GM12891 (cell line): ENCODE measurements around the gene DUSP18.

Source experiments
- DNase-seq: peaks from one replicate; pipeline ENCODE4 v3.0.0; 2011; ENCODE audit warnings: low spot score; ENCODE audit not compliant: insufficient read length
- FAIRE-seq: peaks from 2 replicates; lab custom pipeline; 2011; peaks lifted over from hg19 to GRCh38; lab: Jason Lieb, UNC
- PAX5 ChIP-seq: IDR thresholded peaks from 2 replicates; pipeline ENCODE4 v1.6.1; 2011; ENCODE audit warnings: low read length, moderate library complexity, mild to moderate bottlenecking; ENCODE audit not compliant: insufficient read depth, severe bottlenecking
- POLR2A ChIP-seq: IDR thresholded peaks from 2 replicates; pipeline ENCODE4 v1.6.1; 2011; ENCODE audit warnings: low read depth, low read length, control low read depth
- POLR2AphosphoS5 ChIP-seq: IDR thresholded peaks from 2 replicates; pipeline ENCODE4 v1.6.1; 2011; ENCODE audit warnings: low read depth, low read length, control low read depth
- POU2F2 ChIP-seq: IDR thresholded peaks from 2 replicates; pipeline ENCODE4 v1.6.1; 2011; ENCODE audit warnings: low read depth, mild to moderate bottlenecking, control low read depth, low read length, moderate library complexity
- SPI1 ChIP-seq: IDR thresholded peaks from 2 replicates; pipeline ENCODE4 v1.6.1; 2011; ENCODE audit warnings: low read depth, low read length, control low read depth
- TAF1 ChIP-seq: IDR thresholded peaks from 2 replicates; pipeline ENCODE4 v1.6.1; 2011; ENCODE audit warnings: low read depth, low read length, control low read depth

DUSP18 gene

DNA sequence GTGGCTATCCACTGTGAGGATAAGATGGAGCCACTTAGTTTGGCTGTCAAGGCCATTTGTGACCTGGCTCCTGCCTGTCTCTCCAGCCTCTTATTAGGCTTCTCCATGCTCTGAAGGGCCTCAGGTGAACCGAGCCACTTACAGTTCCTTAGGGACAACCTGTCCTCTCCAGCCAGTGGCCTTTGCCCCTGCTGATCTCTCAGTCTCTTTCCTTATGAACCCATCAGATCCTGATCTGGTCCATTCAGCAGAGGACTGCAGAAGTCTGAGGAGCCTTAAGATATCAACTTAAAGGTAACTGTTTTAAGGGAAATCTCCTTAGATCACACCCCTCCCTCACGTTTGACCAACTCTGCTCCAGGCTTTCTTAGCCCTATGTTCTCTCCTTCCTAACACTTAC is 2.4 kb downstream of the DUSP18 start:
- no peak for FAIRE-seq
- TF ChIP-seq PAX5, result no peak
- no peak for TF ChIP-seq TAF1
- TF ChIP-seq POLR2AphosphoS5, result no peak
- TF ChIP-seq POLR2A, result no peak
- no peak for TF ChIP-seq POU2F2
- TF ChIP-seq SPI1, result no peak
- DNase-seq, result no peak

DNA sequence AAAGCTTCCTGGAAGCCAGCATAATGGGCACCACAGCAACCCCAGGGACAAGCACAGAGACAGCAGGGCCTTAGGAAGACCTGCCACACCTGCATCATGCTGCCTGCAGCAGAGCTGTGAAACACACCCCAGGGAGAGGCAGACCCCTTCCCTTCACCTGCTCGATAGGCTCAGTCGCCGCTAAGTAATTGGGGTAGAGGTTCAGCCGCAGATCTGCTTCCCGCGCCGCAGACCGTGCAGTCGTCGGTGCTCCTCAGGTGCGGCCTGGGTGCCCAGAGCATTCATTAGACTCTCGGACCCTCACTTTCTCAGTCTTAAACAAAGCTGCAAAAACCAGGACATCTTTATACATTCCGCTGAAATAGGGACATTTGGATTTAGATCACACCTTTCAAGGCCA is 2.9 kb downstream of the DUSP18 start:
- no peak for FAIRE-seq

DNA sequence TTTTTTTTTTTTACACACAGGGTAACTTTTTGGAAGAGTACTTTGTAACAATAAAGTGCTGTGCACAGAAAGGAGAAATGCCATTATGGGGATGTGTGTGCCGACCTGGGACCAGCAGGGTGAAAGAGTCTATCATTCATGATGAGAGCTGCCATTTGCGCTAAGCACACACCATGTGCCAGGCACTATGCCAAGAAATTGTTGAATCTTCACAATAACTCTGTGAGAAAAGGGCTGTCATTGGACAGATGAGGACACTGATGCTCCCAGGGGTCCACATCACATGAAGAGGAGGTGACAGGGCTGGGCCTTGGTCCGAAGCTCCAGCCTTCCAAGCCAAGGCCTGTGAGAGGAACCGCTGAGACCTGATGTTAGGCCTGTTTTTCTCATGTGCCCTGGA is 5.6 kb downstream of the DUSP18 start:
- FAIRE-seq (no peak), DNase-seq (no peak)
- no peak for TF ChIP-seq SPI1
- TF ChIP-seq POLR2AphosphoS5, result no peak
- TF ChIP-seq POU2F2, result no peak
- no peak for TF ChIP-seq PAX5
- no peak for TF ChIP-seq POLR2A
- TF ChIP-seq TAF1, result no peak

More for the DNA sequence above, 2.9 kb downstream of the DUSP18 start:
- no peak for TF ChIP-seq TAF1
- TF ChIP-seq POU2F2, result no peak
- no peak for TF ChIP-seq POLR2A
- TF ChIP-seq SPI1, result no peak
- no peak for TF ChIP-seq PAX5
- no peak for TF ChIP-seq POLR2AphosphoS5
- no peak for DNase-seq

DNA sequence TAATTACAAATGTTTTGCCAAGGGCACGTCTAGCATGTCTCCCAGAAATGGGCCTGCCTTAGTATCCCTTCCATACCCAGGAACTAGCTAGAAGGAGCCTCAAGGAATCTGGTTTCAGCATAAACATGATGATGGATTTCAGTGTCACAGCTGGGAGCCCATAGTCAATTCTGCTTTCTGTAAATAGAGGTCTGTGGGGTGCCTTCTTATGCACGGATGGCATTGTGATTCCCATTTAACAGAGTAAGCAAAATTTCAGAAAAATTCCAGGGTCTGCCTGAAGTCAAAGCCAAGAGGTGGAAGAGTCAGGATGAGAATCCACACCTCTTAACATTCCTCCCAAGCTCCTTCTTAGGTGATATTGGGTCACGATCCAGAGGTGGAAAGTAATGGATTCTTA is 12.1 kb downstream of the DUSP18 start:
- DNase-seq (no peak), FAIRE-seq (no peak)
- TF ChIP-seq POLR2AphosphoS5, result no peak
- no peak for TF ChIP-seq POLR2A
- no peak for TF ChIP-seq TAF1
- no peak for TF ChIP-seq SPI1

DNA sequence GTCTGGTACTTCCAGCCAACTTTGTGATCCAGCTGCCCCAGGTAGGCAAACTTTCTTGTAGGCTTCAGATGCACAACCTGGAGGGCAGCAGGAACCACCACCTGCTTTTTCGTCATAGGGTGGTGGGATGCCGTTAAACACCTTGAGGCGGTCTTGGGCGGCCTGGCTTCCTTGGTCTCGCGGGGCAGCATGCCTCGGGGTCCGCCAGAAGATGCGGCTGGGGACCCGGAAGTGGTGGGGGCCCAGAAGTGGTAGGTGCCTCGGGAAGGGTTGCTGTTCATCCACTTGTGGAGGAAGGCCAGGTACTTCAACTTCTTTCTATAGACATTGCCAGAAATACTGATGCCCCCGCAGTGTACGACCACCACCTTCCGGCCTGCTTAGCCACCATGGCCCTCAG is 13.3 kb downstream of the DUSP18 start:
- TF ChIP-seq POLR2AphosphoS5, result no peak
- no peak for TF ChIP-seq POU2F2
- TF ChIP-seq POLR2A, result no peak
- TF ChIP-seq SPI1, result no peak
- TF ChIP-seq PAX5, result no peak
- FAIRE-seq, result no peak
- no peak for DNase-seq

DNA sequence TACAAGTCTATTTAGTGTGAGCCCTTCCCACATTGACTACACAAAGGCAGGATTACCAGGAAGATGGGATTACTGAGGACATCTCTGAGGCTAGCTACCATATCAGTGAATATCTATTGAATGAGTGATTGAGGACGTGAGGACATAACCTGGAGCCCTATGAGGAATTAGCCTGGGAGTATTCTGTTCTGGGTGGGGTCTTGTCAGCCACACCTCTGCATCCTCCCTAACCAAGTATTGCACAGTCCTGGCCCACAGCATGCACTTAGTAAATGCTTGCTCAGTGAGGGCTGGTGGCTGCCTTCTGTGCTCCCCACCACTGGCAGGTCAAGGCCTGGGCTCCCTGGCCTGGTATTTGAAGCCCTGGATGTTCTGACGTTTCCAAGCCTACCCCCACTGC is 14.8 kb downstream of the DUSP18 start:
- FAIRE-seq, result no peak
- TF ChIP-seq TAF1 (no peak), PAX5 (no peak), POLR2AphosphoS5 (no peak)
- DNase-seq, result no peak

DNA sequence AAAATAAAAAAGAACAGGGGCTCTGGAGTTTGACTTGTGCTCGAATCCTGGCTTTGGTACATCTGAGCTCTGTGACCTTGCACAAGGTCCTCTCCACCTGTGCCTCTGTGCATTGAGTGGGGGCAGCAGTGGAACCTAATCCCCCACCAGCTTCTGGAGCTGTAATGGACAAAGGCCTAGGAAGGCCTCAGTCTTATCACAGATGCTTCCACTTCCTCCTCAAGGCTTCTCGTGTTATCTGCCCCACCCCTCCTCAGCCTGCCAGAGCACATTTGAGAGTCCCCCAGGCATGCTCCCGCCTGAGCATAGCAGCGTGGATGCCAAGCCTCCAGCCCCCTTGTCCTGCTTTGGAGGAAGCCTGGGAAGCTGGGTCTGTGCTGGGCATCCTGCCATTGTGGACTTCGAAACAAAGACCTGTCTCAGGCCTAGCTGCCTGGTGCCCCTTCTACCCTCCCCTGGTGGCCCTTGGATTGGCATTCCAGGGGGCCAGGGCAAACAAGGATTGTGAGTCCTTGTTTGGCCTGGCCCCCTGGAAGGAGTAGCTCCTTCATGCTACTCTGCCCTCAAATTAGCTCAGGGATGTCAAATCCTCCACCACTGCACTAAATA is 17.1 kb downstream of the DUSP18 start:
- DNase-seq, result no peak
- FAIRE-seq, result no peak
- TF ChIP-seq POLR2A (no peak), PAX5 (no peak), POU2F2 (no peak), SPI1 (no peak), POLR2AphosphoS5 (no peak), TAF1 (no peak)

DNA sequence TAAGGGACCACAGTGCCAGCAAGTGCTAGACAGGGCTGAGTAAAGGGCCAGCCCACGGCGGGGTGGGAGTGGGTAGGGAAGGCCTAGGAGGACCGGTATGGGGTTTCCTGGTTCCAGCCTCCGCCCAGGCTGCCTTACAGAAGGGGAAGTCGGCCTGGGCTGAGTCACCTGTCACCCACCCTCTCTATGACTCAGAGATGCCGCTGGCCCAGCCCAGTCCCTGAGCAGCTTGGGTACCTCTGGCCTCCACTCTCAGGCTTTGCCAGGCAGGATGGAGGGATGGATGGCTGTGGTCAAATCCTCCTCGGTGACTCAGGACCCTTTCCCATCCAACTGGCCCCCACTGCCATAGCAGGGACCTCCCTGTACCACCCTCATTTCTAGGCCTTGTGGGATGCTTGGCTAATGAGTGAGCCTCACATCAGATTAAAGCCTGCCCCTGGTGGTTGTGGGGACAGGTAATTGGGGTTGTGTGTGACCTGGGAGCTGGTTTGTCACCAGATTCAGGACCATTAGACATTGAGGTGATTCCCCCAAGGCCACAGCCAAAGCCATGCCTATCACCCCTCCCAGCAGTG is 18.2 kb downstream of the DUSP18 start:
- DNase-seq (peak; percentile 77), FAIRE-seq (peak; percentile 77)

DNA sequence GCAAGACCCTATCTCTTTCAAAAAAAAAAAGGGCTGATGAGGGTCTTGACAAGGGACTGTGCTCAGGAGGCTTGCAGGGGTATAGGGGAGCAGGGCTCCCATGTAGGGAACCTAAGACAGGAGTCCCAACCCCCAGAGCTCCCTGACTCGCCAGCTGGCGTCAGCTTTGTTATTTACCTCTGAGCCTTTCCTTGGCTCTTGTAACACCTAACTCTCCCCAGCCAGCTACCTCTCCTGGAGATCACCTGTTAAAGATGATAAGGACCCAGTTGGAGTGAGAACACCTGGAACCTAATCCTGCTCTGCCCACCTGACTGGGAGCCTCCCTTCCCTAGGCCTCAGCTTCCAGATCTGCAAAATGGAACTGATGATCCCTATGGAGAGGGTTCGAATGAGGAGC is 18.9 kb downstream of the DUSP18 start:
- no peak for DNase-seq
- TF ChIP-seq SPI1 (no peak), POU2F2 (no peak), POLR2A (no peak), PAX5 (no peak), POLR2AphosphoS5 (no peak), TAF1 (no peak)
- no peak for FAIRE-seq

More for the DNA sequence above, 18.2 kb downstream of the DUSP18 start:
- TF ChIP-seq POLR2AphosphoS5, result no peak
- TF ChIP-seq SPI1, result peak; percentile 87

DNA sequence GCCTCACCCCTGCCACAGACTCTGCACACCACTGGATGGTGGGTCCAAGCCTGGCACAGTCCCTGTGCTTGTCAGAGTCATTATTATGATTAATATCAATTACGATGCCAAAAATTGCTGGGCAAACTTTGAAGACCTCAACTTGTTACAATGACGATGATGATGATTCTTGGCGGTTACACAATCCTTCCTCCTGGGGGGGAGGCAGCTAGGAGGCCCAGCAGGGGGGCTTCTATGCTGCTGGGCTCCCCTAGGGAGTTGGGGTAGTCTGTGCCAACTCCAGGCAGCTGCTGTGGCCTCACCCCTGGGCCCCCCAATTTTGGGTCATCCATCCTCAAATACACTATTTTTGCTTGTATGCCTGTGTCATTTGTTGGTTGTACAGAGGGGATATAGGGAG is 20.1 kb downstream of the DUSP18 start:
- no peak for FAIRE-seq
- DNase-seq, result no peak

More for the DNA sequence above, 20.1 kb downstream of the DUSP18 start:
- TF ChIP-seq PAX5 (no peak), POU2F2 (no peak), POLR2AphosphoS5 (no peak)
